Ureter (tissue), 1 donor: Measurements from ENCODE around the gene GLI1. TPM values are rescaled to one million over a fixed set of nuclear protein-coding genes. Genes with fewer than 3 reads are reported as not detected.
"Not testable (repeated sequence)": the region's sequence is repeated elsewhere in the genome, so short reads cannot be mapped to it uniquely, and the experiment has no call there.

ENCODE experiments used
- DNase-seq: peaks from one replicate; pipeline ENCODE4 v3.0.0-alpha.2; 2020; ENCODE audit warnings: low spot score
- total RNA-seq: library from RNA; stranded (reverse); gene quantifications from one replicate; pipeline ENCODE4 v1.2.4, GENCODE V29; 2023
- donor health status: DM: yes; HTN: yes; CAD: no.

Gene GLI1
- total RNA-seq = 4.2 TPM

- DNase-seq = peak; percentile 73
Measured at GRCh38 chr12:57459750-57460467, at the start of gene GLI1. Gene GLI1 (plus strand): TSS chr12:57459785. CDS start chr12:57463692, 3,907 bp downstream.

GRCh38 chr12:57410534-57410933 is 49.1 kb upstream of the GLI1 start:
- DNase-seq = no peak

GRCh38 chr12:57414160-57414559 is 45.4 kb upstream of the GLI1 start:
- DNase-seq = not testable (repeated sequence)

- no peak for DNase-seq
Measured at GRCh38 chr12:57415088-57415487, 44.5 kb upstream of the GLI1 start.

GRCh38 chr12:57416039-57416996 is 43.3 kb upstream of the GLI1 start:
- DNase-seq = no peak

- DNase-seq = no peak
Measured at GRCh38 chr12:57418255-57418654, 41.3 kb upstream of the GLI1 start.

- no peak for DNase-seq
Measured at GRCh38 chr12:57419495-57419894, 40.1 kb upstream of the GLI1 start.

GRCh38 chr12:57420482-57420881 is 39.1 kb upstream of the GLI1 start:
- no peak for DNase-seq

- not testable (repeated sequence) for DNase-seq
Measured at GRCh38 chr12:57426948-57427347, 32.6 kb upstream of the GLI1 start.

GRCh38 chr12:57428965-57429364 is 30.6 kb upstream of the GLI1 start:
- DNase-seq = no peak

- DNase-seq = no peak
Measured at GRCh38 chr12:57429473-57430111, 30.0 kb upstream of the GLI1 start.

- no peak for DNase-seq
Measured at GRCh38 chr12:57430112-57430930, 29.3 kb upstream of the GLI1 start.

- peak; percentile 96 for DNase-seq
Measured at GRCh38 chr12:57430931-57431566, 28.5 kb upstream of the GLI1 start, which contains the start of gene R3HDM2. Gene R3HDM2 (minus strand): TSS chr12:57431043. CDS start chr12:57310428, 120,615 bp downstream.

- DNase-seq = no peak
Measured at GRCh38 chr12:57431654-57432188, 27.9 kb upstream of the GLI1 start.

GRCh38 chr12:57433370-57433769 is 26.2 kb upstream of the GLI1 start:
- DNase-seq = no peak

- DNase-seq = no peak
Measured at GRCh38 chr12:57434517-57435223, 24.9 kb upstream of the GLI1 start, which contains the start of gene INHBC. Gene INHBC (plus strand): TSS chr12:57434784. CDS start chr12:57434887, 103 bp downstream.

- DNase-seq = no peak
Measured at GRCh38 chr12:57435293-57435692, 24.3 kb upstream of the GLI1 start.

- DNase-seq = no peak
Measured at GRCh38 chr12:57438400-57438799, 21.2 kb upstream of the GLI1 start.

- DNase-seq = no peak
Measured at GRCh38 chr12:57439762-57440266, 19.8 kb upstream of the GLI1 start.
